Measurements from ENCODE around the gene TANK. TPM values are rescaled to one million over a fixed set of nuclear protein-coding genes. Genes with fewer than 3 reads are reported as not detected.
A peak's percentile ranks its signal among the peaks of the same experiment; 100 is the strongest.

The TANK gene
- total and polyA plus RNA-seq, 2 of the 13 experiments (the other 11 are each of a cell fraction or from before 2014, with no cell fraction given), result 66.9 to 96.1 TPM

GRCh38 chr2:161131074-161131680 lies 29.1 kb upstream of the TANK start:
- TF ChIP-seq ZNF547 (CRISPR knock-in tag; IDR thresholded peaks at IDR 0.05) (no peak), FOXP4 (CRISPR knock-in tag; IDR thresholded peaks at IDR 0.05) (no peak), FOXO4 (CRISPR knock-in tag; conservative IDR thresholded peaks at IDR 0.05) (no peak)
- Histone ChIP-seq H3K27ac (ENCODE audit: extremely low read length, insufficient read depth, low read length) (no peak overlapping the region), H3K79me2 (ENCODE audit: insufficient read depth, low read length) (no peaks in the 10 kb centered on the region), H2AFZ (ENCODE audit: low read length) (no peak overlapping the region), H3K4me2 (ENCODE audit: low read depth, low read length) (no peak overlapping the region), H3K9ac (ENCODE audit: insufficient read depth, low read depth, low read length) (no peak overlapping the region), H3K36me3 (replicated peaks in 1 of 2; ENCODE audit: control insufficient read depth in 1 of 2, insufficient read depth in 2 of 2, low read length in 2 of 2) (no peaks in the 10 kb centered on the region), H3K4me3 (replicated peaks in 1 of 3; ENCODE audit: insufficient read depth in 1 of 3, low read depth in 2 of 3, low read length in 3 of 3) (no peak overlapping the region), H3K9me3 (ENCODE audit: low read length) (no peaks in the 10 kb centered on the region), H3K27me3 (ENCODE audit: control insufficient read depth in 1 of 2, insufficient read depth in 2 of 2, low read length in 2 of 2) (no peaks in the 10 kb centered on the region), H3K4me1 (ENCODE audit: insufficient read depth, low read length) (peaks cover 29% of the 10 kb centered on the region), H4K20me1 (ENCODE audit: insufficient read depth, low read length) (no peaks in the 10 kb centered on the region)
- CTCF ChIA-PET (ENCODE audit: low intra/inter-chr PET ratio, low total read pairs), result no interaction called here
- DNase-seq (ENCODE audit: low spot score) (no peak), FAIRE-seq (no peak), ATAC-seq (no peak)
- POLR2A ChIA-PET, result no interaction called here
- 56% methylated on average over 4 of the region's 4 CpGs for WGBS (ENCODE audit: low lambda C conversion rate)
- BruUV-seq (replicated peaks), result no TSS peak
- in situ Hi-C loops (cut with HindIII; ENCODE audit: extremely low pct_ligation_motif_present, low pct_unique_long_range_greater_than_20kb), result no loop called here
- intact Hi-C loops (cut with micrococcal nuclease; ENCODE audit: unreplicated experiment), result no loop called here

DNA sequence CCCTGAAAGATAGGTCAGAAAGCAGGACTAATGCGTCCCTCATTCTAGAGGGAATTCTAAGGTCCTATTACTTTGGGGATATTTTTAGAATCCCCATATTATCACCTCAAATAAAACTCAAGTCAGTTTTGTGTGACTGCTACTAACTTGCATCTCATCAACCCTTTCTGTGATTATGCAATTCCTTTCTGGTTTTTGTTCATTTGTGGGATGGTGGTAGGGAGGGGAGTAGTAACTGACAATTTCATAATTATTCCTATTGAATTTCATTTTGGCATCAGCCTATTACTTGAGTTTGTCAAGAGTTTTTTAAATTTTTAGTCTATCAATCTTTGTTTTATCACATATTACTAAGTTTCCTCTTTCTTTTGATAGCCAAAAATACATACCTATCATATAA lies 28.4 kb upstream of the TANK start:
- peaks cover 26% of the 10 kb centered on the region for H3K4me1 ChIP-seq (ENCODE audit: insufficient read depth, low read length)
- CTCF ChIA-PET (ENCODE audit: low intra/inter-chr PET ratio, low total read pairs), result no interaction called here
- H3K9ac ChIP-seq (ENCODE audit: insufficient read depth, low read depth, low read length), result no peak overlapping the region
- no peak overlapping the region for H3K4me2 ChIP-seq (ENCODE audit: low read depth, low read length)
- H3K27ac ChIP-seq (ENCODE audit: extremely low read length, insufficient read depth, low read length), result no peak overlapping the region
- WGBS (ENCODE audit: low lambda C conversion rate), result 80% methylated on average over 1 of the region's 1 CpG
- no peak for ATAC-seq
- POLR2A ChIA-PET, result no interaction called here
- no peaks in the 10 kb centered on the region for H3K79me2 ChIP-seq (ENCODE audit: insufficient read depth, low read length)
- H3K36me3 ChIP-seq (replicated peaks in 1 of 2; ENCODE audit: control insufficient read depth in 1 of 2, insufficient read depth in 2 of 2, low read length in 2 of 2), result no peaks in the 10 kb centered on the region
- H3K4me3 ChIP-seq (replicated peaks in 1 of 3; ENCODE audit: insufficient read depth in 1 of 3, low read depth in 2 of 3, low read length in 3 of 3), result no peak overlapping the region
- no peaks in the 10 kb centered on the region for H3K27me3 ChIP-seq (ENCODE audit: control insufficient read depth in 1 of 2, insufficient read depth in 2 of 2, low read length in 2 of 2)
- TF ChIP-seq CBFB (CRISPR knock-in tag; IDR thresholded peaks at IDR 0.05), result no peak
- TF ChIP-seq, protein P1, sequence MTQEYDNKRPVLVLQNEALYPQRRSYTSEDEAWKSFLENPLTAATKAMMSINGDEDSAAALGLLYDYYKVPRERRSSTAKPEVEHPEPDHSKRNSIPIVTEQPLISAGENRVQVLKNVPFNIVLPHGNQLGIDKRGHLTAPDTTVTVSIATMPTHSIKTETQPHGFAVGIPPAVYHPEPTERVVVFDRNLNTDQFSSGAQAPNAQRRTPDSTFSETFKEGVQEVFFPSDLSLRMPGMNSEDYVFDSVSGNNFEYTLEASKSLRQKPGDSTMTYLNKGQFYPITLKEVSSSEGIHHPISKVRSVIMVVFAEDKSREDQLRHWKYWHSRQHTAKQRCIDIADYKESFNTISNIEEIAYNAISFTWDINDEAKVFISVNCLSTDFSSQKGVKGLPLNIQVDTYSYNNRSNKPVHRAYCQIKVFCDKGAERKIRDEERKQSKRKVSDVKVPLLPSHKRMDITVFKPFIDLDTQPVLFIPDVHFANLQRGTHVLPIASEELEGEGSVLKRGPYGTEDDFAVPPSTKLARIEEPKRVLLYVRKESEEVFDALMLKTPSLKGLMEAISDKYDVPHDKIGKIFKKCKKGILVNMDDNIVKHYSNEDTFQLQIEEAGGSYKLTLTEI (CRISPR knock-in tag; conservative IDR thresholded peaks at IDR 0.05), result no peak
- TF ChIP-seq GTF2F1 (IDR thresholded peaks at IDR 0.05; ENCODE audit: low read length), result no peak
- TF ChIP-seq CEBPB (IDR thresholded peaks at IDR 0.05; ENCODE audit: borderline replicate concordance, low read depth, low read length), result 0 out of 2 replicates have a peak, but pooled peaks have one; percentile 24
- TF ChIP-seq ATF4 (CRISPR knock-in tag; IDR thresholded peaks at IDR 0.05), result no peak
- TF ChIP-seq ZBTB7B (CRISPR knock-in tag; IDR thresholded peaks at IDR 0.05), result no peak
- no TSS peak for BruUV-seq (replicated peaks)
- no peaks in the 10 kb centered on the region for H4K20me1 ChIP-seq (ENCODE audit: insufficient read depth, low read length)
- H2AFZ ChIP-seq (ENCODE audit: low read length), result no peak overlapping the region
- intact Hi-C loops (cut with micrococcal nuclease; ENCODE audit: unreplicated experiment) (no loop called here), in situ Hi-C loops (cut with HindIII; ENCODE audit: extremely low pct_ligation_motif_present, low pct_unique_long_range_greater_than_20kb) (no loop called here)
- no peak for DNase-seq (ENCODE audit: low spot score)
- FAIRE-seq, result no peak
- no peaks in the 10 kb centered on the region for H3K9me3 ChIP-seq (ENCODE audit: low read length)

Measured in HepG2 (cell line).